Neutrophil (primary cell): ENCODE results near the gene IQGAP2.

ENCODE experiments used
- H3K27ac ChIP-seq: fragments of 200-600 bp; sonication (generic); 2 replicates; pipeline ENCODE4 v1.5.1; 2016; ENCODE audit warnings: mild to moderate bottlenecking, moderate library complexity
- H3K27me3 ChIP-seq: fragments of 200-600 bp; sonication (generic); 2 replicates; pipeline ENCODE4 v1.6.0; 2016; ENCODE audit warnings: mild to moderate bottlenecking
- H3K36me3 ChIP-seq: fragments of 200-600 bp; sonication (generic); 2 replicates; pipeline ENCODE4 v1.5.1; 2017
- H3K4me1 ChIP-seq, 2 experiments: fragments of 200-600 bp in 1 of 2; sonication (generic) in 1 of 2; 1 replicate in 1 of 2; 2 replicates in 1 of 2; pipeline versions ENCODE4 v1.5.1 to v1.6.1; 2013 to 2016; ENCODE audit warnings: low read depth in 1 of 2, low read length in 1 of 2, mild to moderate bottlenecking in 1 of 2, moderate library complexity in 1 of 2; ENCODE audit not compliant: control insufficient read depth in 1 of 2, insufficient read depth in 1 of 2
- H3K4me3 ChIP-seq, 2 experiments: fragments of 200-600 bp in 1 of 2; sonication (generic) in 1 of 2; 1 replicate in 1 of 2; 2 replicates in 1 of 2; pipeline ENCODE4 v1.5.1; 2013 to 2016; ENCODE audit warnings: low read depth in 1 of 2, low read length in 1 of 2, mild to moderate bottlenecking in 1 of 2, moderate library complexity in 1 of 2
- H3K9me3 ChIP-seq: fragments of 200-600 bp; sonication (generic); 2 replicates; pipeline ENCODE4 v1.5.1; 2016
- CTCF ChIP-seq: fragments of 200-600 bp; sonication (generic); IDR thresholded peaks from 2 replicates; pipeline ENCODE4 v1.5.1; 2016; ENCODE audit warnings: antibody characterized with exemption

Gene IQGAP2

GRCh38 chr5:76657091-76657490 is 254.0 kb downstream of the IQGAP2 start:
- TF ChIP-seq CTCF = no peak
- Histone ChIP-seq H3K4me3 (no peak overlapping the region), H3K9me3 (no peaks in the 10 kb centered on the region), H3K4me1 (no peaks in the 10 kb centered on the region), H3K36me3 (peaks cover 74% of the 10 kb centered on the region), H3K27me3 (no peaks in the 10 kb centered on the region), H3K27ac (no peak overlapping the region)

- no peaks in the 10 kb centered on the region for H3K9me3 ChIP-seq
- no peak for TF ChIP-seq CTCF
- no peak overlapping the region for H3K27ac ChIP-seq
- H3K27me3 ChIP-seq = no peaks in the 10 kb centered on the region
- no peak overlapping the region for H3K4me3 ChIP-seq
- peaks cover 81% of the 10 kb centered on the region for H3K36me3 ChIP-seq
- H3K4me1 ChIP-seq = no peaks in the 10 kb centered on the region
Observed at GRCh38 chr5:76657683-76658311, 254.7 kb downstream of the IQGAP2 start.

GRCh38 chr5:76660360-76660759 is 257.3 kb downstream of the IQGAP2 start:
- Histone ChIP-seq H3K27ac (no peak overlapping the region), H3K36me3 (peaks cover 82% of the 10 kb centered on the region)
- no peak for TF ChIP-seq CTCF

GRCh38 chr5:76662521-76662920 is 259.4 kb downstream of the IQGAP2 start:
- Histone ChIP-seq H3K9me3 (no peaks in the 10 kb centered on the region), H3K27ac (no peak overlapping the region), H3K27me3 (no peaks in the 10 kb centered on the region), H3K4me1 (no peaks in the 10 kb centered on the region), H3K4me3 (no peak overlapping the region), H3K36me3 (peaks cover 84% of the 10 kb centered on the region)
- no peak for TF ChIP-seq CTCF

More at GRCh38 chr5:76660360-76660759, 257.3 kb downstream of the IQGAP2 start:
- Histone ChIP-seq H3K9me3 (no peaks in the 10 kb centered on the region), H3K27me3 (no peaks in the 10 kb centered on the region), H3K4me1 (no peaks in the 10 kb centered on the region), H3K4me3 (no peak overlapping the region)

GRCh38 chr5:76663573-76663972 is 260.5 kb downstream of the IQGAP2 start:
- no peak for TF ChIP-seq CTCF

More at GRCh38 chr5:76663573-76663972, 260.5 kb downstream of the IQGAP2 start:
- Histone ChIP-seq H3K4me1 (no peaks in the 10 kb centered on the region), H3K9me3 (no peaks in the 10 kb centered on the region), H3K27ac (no peak overlapping the region), H3K36me3 (peaks cover 81% of the 10 kb centered on the region), H3K27me3 (no peaks in the 10 kb centered on the region), H3K4me3 (no peak overlapping the region)
